Activated CD8-positive, alpha-beta memory T cell treated with anti-CD3 and anti-CD28 coated beads, Interleukin-2, amount 50 U/mL, for 24 hours (primary cell): ENCODE data around the gene DNAJB14.

Source experiments
- DNase-seq: peaks from one replicate; pipeline ENCODE4 v3.0.0-alpha.2; 2020; ENCODE audit errors: extremely low read depth

DNAJB14 gene

GRCh38 chr4:99868126-99868596 is 78.3 kb downstream of the DNAJB14 start:
- no peak for DNase-seq

GRCh38 chr4:99863804-99864203 is 82.6 kb downstream of the DNAJB14 start:
- DNase-seq = no peak

DNA sequence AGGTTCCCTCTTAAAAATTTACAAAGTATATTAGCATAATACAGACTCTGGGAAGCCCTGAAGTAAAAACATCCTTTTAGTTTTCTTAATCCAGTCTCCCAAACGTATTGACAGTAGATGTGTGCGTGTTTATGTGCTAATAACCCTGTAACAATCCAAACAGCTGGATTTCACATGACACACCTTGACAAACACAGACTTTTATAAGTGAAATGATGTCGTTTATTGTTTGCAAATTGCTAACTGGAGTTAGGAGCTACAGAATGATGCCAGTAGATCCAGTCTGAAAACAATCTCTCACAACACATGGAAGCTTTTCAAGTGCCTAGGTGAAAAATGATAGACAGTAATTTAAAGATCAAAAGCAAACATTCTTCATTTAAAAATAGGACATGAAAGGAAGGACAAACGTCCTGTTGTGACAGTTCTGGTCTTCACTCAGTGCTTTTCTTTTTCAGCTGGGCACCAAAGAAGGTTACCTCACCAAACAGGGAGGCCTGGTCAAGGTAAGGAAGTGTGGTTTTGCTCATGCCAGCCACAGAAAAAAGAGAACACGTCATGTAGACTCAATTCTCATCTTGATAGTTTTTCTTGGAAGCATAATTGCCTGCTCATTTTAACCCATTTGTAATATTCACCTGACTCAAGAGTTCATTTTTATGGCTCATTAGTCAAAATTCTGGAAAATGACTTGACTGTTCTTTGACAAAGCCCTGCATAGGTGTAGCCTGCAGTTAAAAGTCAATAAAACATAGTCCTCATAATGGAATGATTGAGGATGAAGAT is 85.1 kb downstream of the DNAJB14 start:
- DNase-seq = no peak

- no peak for DNase-seq
These were observed 85.9 kb downstream of the DNAJB14 start for GRCh38 chr4:99860521-99860920.

GRCh38 chr4:99859618-99860017 is 86.8 kb downstream of the DNAJB14 start:
- DNase-seq = no peak

DNA sequence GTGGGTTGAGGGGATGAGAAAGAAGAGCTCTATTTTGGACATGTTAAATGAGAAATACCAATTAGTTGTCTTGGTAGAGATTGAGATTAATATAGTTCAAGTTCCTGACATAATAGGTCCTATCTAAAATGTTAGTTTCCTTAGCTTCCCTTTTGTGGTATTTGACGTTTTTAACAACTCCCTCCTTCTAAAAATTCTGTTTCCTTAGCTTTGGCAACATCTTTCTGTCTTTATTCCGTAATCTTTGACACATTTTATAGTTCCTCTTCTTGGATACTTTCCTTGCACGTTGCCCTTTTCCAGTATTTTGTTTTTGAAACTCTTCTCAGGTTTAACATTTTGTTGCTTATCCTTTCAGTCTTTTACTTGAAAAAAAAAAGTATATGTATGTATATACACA is 89.1 kb downstream of the DNAJB14 start:
- DNase-seq = no peak

- DNase-seq = no peak
These were observed 90.3 kb downstream of the DNAJB14 start for GRCh38 chr4:99856166-99856565.

GRCh38 chr4:99855678-99856077 is 90.7 kb downstream of the DNAJB14 start:
- no peak for DNase-seq

- DNase-seq = no peak
These were observed 92.4 kb downstream of the DNAJB14 start for GRCh38 chr4:99853999-99854398.

GRCh38 chr4:99853190-99853589 is 93.2 kb downstream of the DNAJB14 start:
- DNase-seq = no peak

- no peak for DNase-seq
These were observed 94.1 kb downstream of the DNAJB14 start for GRCh38 chr4:99852199-99852749.

- no peak for DNase-seq
These were observed 97.8 kb downstream of the DNAJB14 start for GRCh38 chr4:99848591-99849001.

DNA sequence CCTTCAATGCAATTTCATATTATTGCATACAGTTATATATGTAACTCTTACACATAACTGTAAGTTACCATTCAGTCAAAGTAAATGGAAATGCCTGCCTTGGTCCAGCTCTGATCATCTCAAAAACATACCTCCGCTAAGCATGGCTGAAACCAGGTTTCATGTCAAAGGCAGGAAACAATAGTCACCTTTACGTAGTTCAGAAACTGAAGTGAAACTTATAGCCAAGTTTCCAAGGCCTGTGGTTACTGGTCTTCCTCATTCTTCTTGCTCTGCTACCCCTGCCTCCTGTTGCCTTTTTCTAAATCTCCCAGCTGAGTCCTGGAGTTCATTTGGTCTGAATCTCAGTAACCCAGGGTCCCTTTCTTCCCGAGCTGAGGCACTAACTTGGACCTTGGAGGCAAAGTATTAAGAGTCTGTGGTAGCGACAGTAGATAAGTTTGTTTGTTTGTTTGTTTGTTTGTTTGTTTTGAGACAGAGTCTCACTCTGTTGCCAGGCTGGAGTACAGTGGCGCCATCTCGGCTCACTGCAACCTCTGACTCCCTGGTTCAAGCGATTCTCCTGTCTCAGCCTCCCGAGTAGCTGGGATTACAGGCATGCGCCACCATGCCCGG is 98.9 kb downstream of the DNAJB14 start:
- no peak for DNase-seq

DNA sequence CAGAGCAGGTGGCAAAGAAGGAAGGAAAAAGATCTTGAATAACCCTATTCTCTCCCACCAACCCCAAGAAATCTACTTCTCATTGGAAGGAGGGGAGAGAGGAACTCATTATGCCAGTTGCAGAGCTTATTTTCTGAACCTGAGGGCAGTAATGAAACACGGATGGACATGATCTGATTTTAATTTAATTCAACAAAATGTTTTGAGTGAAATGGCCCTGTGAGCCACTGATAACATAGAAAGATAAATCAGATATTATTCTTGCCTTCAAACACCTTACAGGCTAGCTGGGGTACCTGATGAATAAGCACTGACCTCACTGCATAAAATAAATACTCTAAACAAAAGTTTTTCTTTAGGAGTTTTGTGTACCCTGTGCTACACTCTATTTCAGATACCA is 99.5 kb downstream of the DNAJB14 start:
- DNase-seq = no peak
